ENCODE data around the gene RASGRF1.

RASGRF1 gene

GRCh38 chr15:79037848-79038247 lies 52.7 kb downstream of the RASGRF1 start:
- TF ChIP-seq REST (IDR thresholded peaks at IDR 0.05; ENCODE audit: low read depth) (no peak), RAD21 (IDR thresholded peaks at IDR 0.05; ENCODE audit: low read depth) (no peak), USF1 (IDR thresholded peaks at IDR 0.05) (no peak)

GRCh38 chr15:79036323-79036722 lies 54.3 kb downstream of the RASGRF1 start:
- TF ChIP-seq USF1 (IDR thresholded peaks at IDR 0.05) (no peak), ZBTB7A (IDR thresholded peaks at IDR 0.05; ENCODE audit: low read depth) (no peak), EGR1 (IDR thresholded peaks at IDR 0.05) (no peak), FOXM1 (IDR thresholded peaks at IDR 0.05; ENCODE audit: borderline replicate concordance, low read depth) (no peak), RAD21 (IDR thresholded peaks at IDR 0.05; ENCODE audit: low read depth) (no peak), TCF12 (IDR thresholded peaks at IDR 0.05; ENCODE audit: low read depth) (no peak), YY1 (IDR thresholded peaks at IDR 0.05; ENCODE audit: low read depth) (no peak)

GRCh38 chr15:79035814-79036213 lies 54.8 kb downstream of the RASGRF1 start:
- no peak for TF ChIP-seq RAD21 (IDR thresholded peaks at IDR 0.05; ENCODE audit: low read depth)

GRCh38 chr15:79035111-79035601 lies 55.4 kb downstream of the RASGRF1 start:
- TF ChIP-seq REST (IDR thresholded peaks at IDR 0.05; ENCODE audit: low read depth) (no peak), YY1 (IDR thresholded peaks at IDR 0.05; ENCODE audit: low read depth) (no peak), TCF12 (IDR thresholded peaks at IDR 0.05; ENCODE audit: low read depth) (no peak), RAD21 (IDR thresholded peaks at IDR 0.05; ENCODE audit: low read depth) (no peak), FOXM1 (IDR thresholded peaks at IDR 0.05; ENCODE audit: borderline replicate concordance, low read depth) (no peak)

GRCh38 chr15:79034284-79034683 lies 56.3 kb downstream of the RASGRF1 start:
- no peak for TF ChIP-seq ZBTB7A (IDR thresholded peaks at IDR 0.05; ENCODE audit: low read depth)
- no peak for TF ChIP-seq USF1 (IDR thresholded peaks at IDR 0.05)
- no peak for TF ChIP-seq TCF12 (IDR thresholded peaks at IDR 0.05; ENCODE audit: low read depth)
- TF ChIP-seq EGR1 (IDR thresholded peaks at IDR 0.05): no peak
- TF ChIP-seq REST (IDR thresholded peaks at IDR 0.05; ENCODE audit: low read depth): no peak
- no peak for TF ChIP-seq MAX (IDR thresholded peaks at IDR 0.05)
- no peak for TF ChIP-seq CEBPB (IDR thresholded peaks at IDR 0.05)
- TF ChIP-seq CREB1 (IDR thresholded peaks at IDR 0.05; ENCODE audit: low read depth): no peak
- no peak for TF ChIP-seq EP300 (IDR thresholded peaks at IDR 0.05; ENCODE audit: borderline replicate concordance)
- TF ChIP-seq TAF1 (IDR thresholded peaks at IDR 0.05; ENCODE audit: low read depth): no peak
- no peak for TF ChIP-seq TEAD4 (IDR thresholded peaks at IDR 0.05)
- TF ChIP-seq NFIC (IDR thresholded peaks at IDR 0.05): no peak
- no peak for TF ChIP-seq YY1 (IDR thresholded peaks at IDR 0.05; ENCODE audit: low read depth)
- TF ChIP-seq FOXM1 (IDR thresholded peaks at IDR 0.05; ENCODE audit: borderline replicate concordance, low read depth): no peak
- no peak for TF ChIP-seq RAD21 (IDR thresholded peaks at IDR 0.05; ENCODE audit: low read depth)
